Esophagus mucosa (tissue), 1 donor: Measurements from ENCODE around the gene OR2V2. TPM values are rescaled to one million over a fixed set of nuclear protein-coding genes. Genes with fewer than 3 reads are reported as not detected.

Experiments used
- ATAC-seq: fragments of 200-7000 bp; cut with Tn5 transposase; one replicate; pipeline ENCODE4 v1.9.1; 2020
- total RNA-seq: library from RNA; stranded (reverse); gene quantifications from one replicate; pipeline ENCODE4 v1.2.4, GENCODE V29; 2023
- donor health status: DM: yes; HTN: yes; CAD: no.

The OR2V2 gene
- total RNA-seq, 1 donor from 2014 or later = not detected

DNA sequence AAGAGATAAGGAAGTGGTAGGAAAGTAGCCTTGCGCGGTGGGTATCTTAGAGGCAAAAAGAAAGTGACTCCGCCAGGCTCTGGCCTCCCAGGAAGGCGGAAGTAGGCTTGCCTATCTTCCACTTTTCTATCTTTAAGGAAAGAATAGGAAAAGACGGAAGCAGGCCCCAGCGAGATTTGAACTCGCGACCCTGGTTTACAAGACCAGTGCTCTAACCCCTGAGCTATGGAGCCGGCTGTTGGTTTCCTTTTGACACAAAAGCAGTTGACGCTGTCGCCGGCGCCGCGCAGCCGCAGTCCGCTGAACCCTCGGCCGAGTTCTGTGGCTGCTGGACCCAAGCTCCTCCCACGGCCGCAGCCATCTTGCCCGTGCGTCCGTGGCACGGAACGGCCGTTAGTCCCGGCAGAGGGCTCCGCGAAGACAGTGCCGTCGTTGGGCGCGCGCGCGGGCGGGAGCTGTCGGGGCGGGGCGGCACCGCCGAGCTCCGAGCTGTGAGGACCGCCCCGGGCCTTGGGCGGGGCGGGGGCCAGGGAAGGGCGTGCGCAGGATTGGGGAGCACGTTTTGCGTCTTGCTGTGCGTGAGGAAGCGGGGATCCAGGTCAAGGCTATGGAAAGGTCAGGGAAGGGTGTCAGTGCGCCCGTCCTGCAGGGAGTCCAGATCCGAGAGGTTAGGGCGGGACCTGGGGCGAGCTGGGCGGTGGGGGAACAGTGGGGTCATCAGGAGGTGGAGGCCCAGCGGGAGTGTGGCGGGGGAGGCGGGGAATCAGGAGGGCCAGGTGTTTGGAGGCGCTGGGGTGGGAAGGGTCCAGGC, 44.3 kb downstream of the OR2V2 start:
- peak; percentile 85 for ATAC-seq

DNA sequence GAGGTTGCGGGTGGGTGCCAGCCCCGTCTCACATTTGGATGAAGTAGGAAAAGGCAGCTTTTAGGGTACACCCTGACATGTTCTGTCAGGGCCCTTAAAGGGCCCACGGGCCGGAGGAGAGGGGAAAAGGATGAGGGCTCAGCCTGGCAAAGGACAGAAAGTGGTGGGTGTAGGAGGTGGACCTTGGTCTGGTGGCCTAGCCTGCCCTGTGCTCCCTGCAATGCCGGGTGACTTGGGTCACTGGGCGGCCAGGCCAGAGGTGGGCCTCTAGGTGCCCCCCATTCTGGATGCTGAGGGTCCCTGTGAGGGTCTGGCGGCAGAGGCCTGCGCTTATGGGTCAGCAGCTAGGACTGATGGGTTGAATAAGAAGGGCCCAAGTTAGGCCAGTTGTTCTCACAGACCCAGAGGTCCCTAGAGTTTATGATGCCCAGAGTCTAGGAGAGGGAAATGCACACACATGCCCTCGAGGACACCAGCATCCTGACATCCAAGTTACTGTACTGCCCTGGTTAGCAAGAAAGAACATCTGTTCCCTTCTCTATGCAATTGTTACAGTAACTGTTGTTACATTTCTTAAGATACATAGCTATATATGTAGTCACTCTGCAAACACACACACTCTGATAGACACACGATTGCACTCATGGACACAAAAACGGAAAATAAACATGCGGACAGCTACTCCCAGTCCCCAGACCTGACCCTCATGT, 45.1 kb downstream of the OR2V2 start:
- ATAC-seq = no peak

GRCh38 chr5:181193656-181194055, 46.3 kb downstream of the OR2V2 start:
- no peak for ATAC-seq

DNA sequence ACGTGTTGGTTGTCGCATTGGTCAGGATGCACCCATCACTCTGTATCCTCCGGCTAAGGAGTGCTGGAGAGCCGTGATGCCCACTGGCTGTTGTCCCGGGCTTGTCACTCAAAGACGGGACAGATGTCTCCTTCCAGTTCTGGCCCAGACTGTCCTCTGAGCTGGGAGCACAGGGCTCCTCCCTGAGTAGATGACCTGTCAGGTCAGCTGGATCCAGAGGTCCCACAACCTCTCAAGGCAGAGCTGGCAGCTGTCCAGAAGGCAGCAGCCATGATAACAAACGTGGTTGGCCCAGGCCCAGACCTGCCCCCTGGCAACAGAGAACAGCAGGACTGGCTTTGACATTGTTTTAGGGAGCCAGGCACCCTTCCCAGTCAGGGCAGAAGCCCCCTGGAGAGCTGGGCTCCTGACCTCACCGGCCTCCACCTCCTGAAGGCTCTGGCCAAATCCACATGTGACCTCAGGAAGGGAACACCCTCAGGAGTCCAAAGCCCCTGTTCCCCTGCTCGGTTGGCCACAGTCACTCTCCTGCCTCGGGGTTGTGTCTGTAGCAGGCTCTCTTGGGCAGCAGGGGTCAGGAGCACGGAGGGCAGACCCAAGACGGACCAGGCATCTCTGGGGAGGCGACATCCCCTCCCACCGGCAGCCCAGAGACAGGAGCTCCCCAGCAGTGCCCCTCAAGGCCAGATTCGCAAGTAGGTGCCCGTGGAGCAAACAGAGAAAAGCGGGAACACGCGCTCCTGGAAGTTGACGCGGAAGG, 47.3 kb downstream of the OR2V2 start:
- ATAC-seq = no peak

DNA sequence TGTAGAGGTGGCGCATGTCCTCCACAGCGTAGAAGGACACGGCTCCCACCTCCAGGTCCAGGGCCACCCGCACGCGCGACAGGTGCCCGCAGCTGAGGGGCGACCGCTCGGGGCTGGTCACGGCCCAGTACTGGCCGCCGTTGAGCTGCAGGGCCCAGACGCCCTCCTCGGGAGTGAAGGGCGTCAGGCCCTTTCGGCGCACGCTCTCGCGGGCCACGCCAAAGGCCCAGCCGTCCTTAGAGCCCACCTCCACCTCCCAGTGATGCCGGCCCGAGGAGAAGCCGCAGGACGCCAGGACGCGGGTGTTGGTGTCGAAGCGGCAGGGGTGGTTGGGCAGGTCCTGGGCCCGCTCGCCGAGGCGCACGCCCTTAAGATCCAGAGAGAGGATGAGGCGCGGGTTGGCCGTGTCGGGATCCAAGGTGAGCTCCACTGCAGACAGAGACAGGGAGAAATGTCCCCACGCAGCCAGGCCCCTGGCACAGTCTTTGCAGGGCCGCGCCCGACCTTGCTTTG, 47.9 kb downstream of the OR2V2 start:
- ATAC-seq = no peak

GRCh38 chr5:181197326-181197951, 50.1 kb downstream of the OR2V2 start:
- ATAC-seq = no peak

DNA sequence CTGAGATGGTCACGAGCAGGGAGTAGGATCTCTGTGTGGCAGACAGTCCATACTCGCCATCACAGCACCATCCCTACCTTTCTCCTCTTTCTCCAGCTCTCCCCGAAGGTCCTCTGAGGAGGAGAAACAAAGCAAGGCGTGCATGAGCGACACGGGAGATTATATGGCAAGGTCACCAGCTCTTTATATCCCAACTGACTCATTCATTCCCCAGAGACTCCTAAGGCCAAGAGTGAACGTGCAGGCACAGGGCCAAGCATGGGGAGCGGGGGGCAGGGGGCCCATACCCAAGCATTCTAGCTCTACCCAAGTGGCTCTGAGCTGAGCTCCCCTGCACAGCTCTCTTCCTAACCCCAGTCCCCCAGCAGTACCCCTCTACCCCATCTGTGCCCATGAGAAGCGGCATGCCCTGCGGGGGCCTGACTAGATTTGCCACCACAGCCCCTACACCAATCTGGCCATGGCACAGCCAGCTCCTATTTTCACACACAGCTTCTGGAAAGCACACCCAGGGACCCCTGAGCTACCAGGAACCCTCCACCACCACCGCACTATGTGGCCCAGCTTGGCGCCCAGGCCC, 50.8 kb downstream of the OR2V2 start:
- no peak for ATAC-seq

- ATAC-seq = no peak
Measured at GRCh38 chr5:181198905-181199519, 51.6 kb downstream of the OR2V2 start.

DNA sequence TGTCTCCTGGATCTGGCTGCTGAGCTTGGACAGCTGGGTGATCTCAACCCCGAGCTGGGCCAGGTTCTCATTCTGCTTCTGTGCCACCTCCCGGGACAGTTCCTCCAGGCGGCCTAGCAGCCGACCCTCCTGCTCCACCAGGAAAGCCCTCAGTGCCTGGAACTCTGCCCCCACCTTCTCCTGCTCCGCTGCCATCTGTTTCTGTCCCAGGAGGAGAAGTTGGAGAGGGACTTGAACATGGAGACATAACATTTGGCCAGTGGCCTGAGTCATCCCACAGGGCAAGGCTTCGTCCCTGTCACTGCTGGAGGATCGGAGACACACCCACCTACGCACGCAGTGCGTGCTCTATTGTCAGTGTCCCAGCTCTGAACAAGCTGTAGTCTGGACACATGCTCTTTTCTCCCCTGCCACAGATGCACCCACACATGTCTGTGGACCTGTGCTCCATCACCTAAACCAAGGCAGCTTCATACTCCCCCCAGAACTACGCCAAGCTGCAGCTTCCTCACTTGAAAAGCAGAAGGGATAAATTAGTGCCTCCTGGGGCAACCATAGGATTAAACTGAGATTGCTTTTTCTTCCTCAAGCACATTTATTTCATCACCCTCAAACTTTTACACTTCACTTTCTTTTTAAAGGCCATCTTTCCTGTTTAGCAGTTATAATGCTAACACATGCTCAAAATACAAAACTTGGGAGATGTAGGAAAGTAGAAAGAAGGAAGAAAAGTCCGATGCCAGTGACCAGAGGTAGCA, 52.7 kb downstream of the OR2V2 start:
- no peak for ATAC-seq

DNA sequence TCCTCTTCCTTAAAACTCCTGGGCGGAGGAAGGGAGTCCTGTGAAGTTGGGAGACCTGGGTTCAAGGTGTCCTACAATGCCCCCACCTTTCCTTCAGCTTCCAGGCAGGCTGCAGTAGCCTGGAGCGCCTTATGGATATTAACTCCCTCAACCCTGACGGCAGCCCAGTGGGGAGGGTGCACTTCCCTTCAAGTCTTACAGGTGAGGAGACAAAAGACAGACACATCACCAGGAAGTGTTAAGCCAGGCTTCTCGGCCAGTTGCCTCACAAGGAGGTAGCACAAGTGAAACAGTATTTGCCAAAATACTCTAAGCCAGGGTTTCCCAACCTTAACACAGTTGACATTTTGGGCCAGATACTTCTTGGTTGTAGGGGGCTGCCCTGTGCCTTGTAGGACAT, 53.4 kb downstream of the OR2V2 start:
- ATAC-seq = no peak

- no peak for ATAC-seq
Measured at GRCh38 chr5:181203093-181203711, 55.8 kb downstream of the OR2V2 start.

DNA sequence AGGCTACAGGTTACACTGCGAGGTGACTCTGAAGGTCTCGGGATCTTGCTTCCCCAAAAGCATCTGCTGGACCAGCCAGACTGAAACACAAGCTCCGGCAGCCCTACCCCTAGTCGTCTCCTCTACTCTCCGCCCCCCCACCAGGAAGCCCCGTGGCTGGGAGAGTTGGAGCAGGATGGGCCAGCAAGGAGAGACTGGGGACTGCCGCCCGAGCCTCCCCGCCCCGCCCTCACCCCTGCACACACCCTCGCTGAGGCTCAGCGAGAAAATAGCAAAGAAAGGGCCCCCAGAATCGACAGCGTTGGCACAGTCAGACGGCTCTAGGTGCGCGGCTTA, 56.4 kb downstream of the OR2V2 start:
- ATAC-seq = peak; percentile 28

- peak; percentile 11 for ATAC-seq
Measured at GRCh38 chr5:181204113-181204825, 56.9 kb downstream of the OR2V2 start.

GRCh38 chr5:181204826-181205760, 57.7 kb downstream of the OR2V2 start, which contains the start of gene TRIM7:
Gene TRIM7, minus strand, starts transcription at chr5:181205196. Its CDS starts 86 bp downstream, at chr5:181205110.
- ATAC-seq = peak; percentile 71

- no peak for ATAC-seq
Measured at GRCh38 chr5:181205761-181206649, 58.6 kb downstream of the OR2V2 start.

GRCh38 chr5:181207214-181207959, 60.0 kb downstream of the OR2V2 start:
- ATAC-seq = peak; percentile 36

GRCh38 chr5:181207960-181208253, 60.5 kb downstream of the OR2V2 start:
- ATAC-seq = no peak
